HG03439 (cell line): ENCODE results near the gene EID2B.

Experiments used
- ATAC-seq: cut with Tn5 transposase; IDR thresholded peaks from one replicate; pipeline ENCODE4 v1.9.1; 2021; ENCODE audit warnings: mild to moderate bottlenecking, moderate library complexity; ENCODE audit not compliant: unreplicated experiment

EID2B gene

DNA sequence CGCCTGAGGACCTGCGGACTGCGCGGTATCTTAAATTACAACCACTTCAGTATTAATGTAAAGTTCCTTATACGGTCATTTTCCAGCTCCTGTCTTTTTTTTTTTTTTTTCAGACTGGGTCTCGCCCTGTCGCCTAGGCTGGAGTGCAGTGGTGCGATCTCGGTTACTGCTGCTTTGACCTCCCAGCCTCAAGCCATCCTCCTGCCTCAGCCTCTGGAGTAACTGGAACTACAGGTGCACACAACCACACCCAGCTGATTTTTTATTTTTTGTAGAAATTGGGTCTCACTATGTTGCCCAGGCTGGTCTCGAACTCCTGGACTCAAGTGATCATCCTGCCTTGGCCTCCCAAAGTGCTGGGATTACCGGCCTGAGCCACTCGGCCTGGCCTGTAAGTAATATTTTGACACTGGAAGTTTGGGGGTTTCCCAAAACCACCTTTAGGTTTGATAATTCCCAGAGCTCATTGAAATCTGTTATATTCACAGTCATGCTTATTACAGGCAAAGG is 406 bp upstream of the EID2B start:
- ATAC-seq = peak; percentile 2

DNA sequence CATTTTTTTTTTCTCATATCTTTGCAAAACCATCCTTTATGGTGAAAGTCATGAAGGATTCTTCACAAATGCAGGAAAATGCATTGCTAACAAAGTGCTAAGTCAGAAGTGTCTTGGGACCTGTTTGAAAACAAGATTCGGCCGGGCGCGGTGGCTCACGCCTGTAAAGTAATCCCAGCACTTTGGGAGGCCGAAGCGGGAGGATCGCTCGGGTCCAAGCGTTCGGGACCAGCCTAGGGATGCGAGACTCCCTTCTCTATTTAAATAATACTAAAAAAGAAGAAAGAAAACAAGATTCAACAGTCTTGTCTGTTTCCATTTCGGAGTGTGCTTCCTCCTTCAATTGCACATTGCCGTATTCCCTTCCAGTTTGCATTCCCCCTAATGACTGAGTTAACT is 819 bp downstream of the EID2B start:
- ATAC-seq = no peak

DNA sequence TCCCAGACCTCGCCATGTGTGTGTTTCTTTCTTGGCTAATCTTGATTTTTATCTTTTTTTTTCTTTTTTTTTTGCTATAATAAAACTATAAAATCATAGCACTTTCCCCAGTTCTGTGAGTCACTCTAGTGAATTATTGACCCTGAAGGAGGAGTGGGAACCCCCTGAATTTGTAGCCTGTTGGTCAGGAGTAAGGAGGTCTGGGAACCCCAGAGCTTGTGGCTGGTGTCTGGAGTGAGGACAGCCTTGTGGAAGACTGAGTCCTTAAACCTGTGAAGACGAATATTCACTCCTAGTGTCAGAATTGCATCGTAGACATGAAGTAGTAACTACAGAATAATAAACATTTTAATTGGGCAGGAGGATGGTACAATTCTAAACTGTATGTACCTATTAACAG is 7.4 kb downstream of the EID2B start:
- no peak for ATAC-seq

DNA sequence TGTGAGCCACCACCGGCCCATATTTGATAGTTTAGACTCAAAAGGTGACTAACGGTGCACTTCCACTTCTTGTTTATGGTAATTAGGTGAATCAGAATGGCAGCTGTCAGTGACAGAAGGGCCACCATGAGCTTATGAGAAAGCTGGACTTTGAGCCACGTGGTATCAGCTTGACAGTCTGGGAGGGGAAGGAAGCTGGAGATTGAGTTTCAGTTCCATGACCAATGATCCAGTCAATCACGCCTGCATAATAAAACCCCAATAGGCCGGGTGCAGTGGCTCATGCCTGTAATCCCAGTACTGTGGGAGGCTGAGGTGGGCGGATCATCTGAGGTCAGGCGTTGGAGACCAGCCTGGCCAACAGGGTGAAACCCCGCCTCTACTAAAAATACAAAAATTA is 8.2 kb downstream of the EID2B start:
- ATAC-seq = no peak

DNA sequence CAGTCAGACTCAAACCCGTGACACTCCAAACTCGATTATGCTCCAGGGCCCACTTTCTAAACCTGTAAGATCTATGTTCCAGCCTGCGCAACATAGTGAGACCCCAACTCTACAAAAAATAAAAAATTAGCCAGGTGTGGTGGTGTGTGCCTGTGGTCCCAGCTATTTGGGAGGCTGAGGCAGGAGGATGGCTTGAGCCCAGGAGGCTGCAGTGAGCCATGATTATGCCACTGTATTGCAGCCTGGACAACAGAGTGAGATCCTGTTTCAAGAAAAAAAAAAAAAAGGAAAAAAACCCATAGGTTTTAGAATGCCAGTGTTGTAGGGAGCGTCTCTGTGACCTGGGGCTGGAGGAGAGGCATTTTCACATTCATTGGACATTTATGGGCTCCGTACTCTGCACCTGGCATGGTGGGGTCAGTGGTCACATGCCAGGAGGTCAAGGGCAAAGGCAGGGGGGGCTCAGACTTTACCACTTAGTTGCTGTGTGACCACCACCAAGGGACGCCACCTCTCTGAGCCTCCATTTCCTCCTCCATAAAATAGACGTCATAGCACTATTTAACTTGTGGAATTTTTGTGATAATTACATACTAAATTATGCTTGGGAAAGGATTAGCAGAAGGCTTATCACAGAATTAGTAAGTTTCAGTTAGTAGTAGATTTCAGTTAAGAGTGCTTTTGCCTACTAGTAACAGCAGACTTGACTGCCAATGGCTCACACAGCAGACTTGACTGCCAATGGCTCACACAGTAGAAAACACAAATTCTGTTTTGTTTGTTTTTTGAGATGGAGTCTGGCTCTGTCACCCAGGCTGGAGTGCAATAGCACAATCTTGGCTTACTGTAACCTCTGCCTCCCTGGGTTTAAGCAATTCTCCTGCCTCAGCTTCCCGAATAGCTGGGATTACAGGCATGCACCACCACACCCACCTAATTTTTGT is 11.8 kb downstream of the EID2B start:
- ATAC-seq = no peak

DNA sequence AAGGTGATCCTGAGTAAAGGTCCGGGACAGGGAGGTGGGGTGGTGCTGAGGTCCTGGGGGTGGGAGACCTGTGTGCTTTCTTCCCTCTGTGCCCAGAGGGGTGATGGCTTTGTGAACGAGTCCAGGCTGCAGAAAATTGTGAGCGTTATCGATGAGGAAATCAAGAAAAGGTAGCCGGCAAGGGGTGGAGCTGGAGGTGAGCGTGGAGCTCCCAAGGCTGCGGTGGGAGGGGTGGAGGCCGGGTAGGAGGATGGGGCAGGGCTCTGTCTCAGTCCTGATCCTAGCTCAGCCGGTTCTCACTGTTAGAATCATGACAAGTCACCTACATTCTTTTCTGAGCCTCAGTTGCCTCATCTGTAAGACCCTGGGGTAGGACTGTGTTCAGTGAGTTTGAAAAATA is 13.7 kb downstream of the EID2B start:
- no peak for ATAC-seq

DNA sequence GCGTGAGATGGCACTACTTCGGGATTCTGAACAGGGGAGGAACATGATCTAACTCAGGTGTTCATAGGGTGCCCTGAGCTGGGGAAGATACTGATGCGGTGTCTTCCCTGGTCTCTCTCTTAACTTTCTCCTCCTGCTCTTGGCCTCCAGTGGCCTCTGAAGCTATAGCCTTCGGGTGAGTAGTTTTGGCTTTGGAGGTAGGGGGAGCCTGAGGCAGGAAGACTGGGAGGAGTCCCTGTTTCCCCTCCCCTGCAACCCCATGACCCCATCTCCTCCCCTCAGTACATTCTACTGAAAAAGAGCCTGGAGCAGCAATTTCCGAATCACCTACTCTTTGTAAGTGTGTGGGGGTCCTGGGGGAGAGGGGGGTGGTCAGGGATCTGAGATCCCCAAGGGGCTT is 14.2 kb downstream of the EID2B start:
- no peak for ATAC-seq

DNA sequence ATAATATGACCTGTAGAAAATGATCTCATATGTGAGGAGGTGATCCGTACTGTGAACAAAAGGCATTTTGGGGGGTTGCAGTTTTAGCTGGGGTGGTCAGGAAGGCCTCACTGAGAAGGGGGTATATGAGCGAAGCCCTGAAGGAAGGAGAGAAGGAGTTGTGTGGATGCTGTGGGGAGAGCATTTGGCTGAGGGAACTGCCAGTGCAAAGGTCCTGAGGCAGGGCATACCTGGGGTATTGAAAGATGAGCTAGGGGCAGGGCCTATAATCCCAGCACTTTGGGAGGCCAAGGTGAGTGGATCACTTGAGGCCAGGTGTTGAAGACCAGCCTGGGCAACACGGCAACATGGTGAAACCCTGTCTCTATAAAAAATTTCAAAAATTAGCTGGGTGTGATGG is 15.2 kb downstream of the EID2B start:
- no peak for ATAC-seq

DNA sequence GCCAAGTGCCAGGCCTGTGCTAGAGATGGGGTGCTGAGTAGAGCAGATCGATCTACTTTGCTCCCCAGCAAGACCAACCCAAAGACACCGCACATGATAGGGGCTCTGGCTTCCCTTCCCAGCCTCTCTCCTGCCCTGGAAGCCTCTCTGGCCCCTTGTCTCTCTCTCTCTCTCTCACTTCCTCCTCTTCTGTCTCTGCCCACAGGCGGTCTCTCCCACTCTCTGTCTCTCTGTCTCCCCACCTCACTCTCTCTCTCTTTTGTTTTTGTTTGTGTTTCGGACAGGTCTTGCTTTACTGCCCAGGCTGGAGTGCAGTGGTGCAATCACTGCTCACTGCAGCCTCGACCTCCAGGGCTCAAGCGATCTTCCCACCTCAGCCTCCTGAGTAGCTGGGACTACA is 16.4 kb downstream of the EID2B start:
- ATAC-seq = no peak

DNA sequence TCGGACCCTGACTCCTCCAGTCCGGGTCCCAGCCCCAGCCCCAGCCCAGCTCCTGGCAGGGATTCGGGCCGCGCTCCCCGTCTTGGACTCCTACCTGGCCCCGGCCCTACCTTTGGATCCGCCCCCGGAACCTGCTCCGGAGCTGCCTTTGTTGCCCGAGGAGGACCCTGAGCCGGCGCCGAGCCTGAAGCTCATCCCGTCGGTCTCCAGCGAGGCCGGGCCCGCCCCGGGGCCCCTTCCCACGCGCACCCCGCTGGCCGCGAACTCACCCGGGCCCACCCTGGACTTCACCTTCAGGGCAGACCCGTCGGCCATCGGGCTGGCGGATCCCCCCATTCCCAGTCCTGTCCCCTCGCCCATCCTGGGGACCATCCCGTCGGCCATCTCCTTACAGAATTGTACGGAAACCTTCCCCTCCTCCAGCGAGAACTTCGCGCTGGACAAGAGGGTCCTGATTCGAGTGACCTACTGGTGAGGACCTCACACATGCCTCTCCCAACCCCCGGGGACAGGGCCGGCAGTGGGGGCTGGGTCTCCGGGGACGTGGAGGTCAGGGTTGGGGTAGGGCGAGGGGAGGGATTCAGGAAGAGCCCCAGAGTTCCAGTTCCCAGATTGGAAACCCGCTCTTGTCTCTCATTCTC is 17.0 kb downstream of the EID2B start:
- no peak for ATAC-seq

DNA sequence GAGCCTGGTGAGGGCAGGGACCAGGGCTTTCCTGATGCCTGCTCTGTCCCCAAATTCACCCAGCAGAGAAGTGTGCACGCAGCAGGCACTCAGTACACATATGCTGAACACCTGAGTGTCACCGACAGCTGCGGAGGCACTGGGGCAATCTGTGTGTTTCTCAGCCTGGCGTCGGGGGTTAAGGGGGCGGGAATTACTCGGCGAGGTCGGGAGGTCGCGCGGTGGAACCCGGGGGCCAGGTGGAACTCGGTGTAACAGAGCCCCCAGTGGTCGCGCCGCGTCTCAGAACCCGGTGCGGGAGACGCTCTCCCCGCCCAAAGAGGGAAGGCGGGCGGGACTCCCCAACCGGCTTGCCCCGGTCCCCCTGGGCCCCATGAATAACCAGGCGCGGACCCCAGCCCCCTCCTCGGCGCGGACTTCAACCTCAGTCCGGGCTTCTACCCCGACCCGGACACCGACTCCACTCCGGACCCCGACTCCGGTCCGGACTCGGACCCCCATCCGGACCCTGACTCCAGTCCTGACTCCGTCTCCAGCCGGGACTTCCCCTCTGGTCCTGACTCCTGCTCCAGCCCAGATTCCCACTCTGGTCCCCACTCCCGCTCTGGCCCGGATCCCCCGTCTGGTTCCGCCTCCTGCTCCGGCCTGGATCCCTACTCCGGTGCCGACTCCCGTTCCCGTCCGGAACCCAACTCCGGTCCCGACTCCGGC is 17.7 kb downstream of the EID2B start, which contains the start of gene SELENOV:
TSS of gene SELENOV (plus strand) at position 300 of the 711 bp plus-strand sequence. CDS start at position 374, 74 bp downstream.
- ATAC-seq = no peak

DNA sequence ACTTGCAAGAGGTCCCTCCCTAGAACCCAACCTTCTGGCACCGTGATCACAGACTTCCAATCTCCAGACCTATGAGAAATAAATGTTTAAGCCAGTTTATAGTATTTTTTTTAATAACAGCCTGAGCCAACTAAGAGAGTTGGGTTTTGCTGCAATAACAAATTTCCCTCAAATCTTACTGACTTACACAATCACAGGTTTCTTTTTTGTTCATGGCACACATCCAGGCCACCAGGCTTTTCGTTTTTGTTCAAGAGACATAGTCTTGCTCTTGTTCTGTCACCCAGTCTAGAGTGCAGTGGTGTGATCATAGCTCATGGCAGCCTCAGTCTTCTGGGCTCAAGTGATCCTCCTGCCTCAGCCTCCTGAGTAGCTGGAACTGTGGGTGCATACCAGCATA is 19.7 kb downstream of the EID2B start:
- ATAC-seq = no peak

DNA sequence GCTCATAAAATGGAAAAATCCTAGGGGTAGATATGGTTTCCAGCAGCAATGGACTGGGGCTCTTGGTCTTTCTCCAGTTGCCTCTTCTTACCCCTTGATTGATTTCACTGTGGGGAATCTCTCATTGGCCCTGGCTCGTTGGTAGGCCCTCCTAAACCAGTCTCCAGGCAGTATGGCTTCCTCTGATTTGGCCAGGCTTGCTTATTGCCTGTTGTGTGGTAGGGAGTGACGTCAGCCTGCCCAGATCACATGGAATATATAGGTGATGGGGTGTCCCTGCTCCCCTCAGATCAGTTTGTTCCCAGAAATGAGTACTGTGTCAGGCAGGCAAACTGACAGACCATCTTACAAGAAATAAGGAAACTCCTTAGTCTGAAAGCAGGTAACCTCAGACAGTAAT is 23.4 kb downstream of the EID2B start:
- ATAC-seq = no peak

DNA sequence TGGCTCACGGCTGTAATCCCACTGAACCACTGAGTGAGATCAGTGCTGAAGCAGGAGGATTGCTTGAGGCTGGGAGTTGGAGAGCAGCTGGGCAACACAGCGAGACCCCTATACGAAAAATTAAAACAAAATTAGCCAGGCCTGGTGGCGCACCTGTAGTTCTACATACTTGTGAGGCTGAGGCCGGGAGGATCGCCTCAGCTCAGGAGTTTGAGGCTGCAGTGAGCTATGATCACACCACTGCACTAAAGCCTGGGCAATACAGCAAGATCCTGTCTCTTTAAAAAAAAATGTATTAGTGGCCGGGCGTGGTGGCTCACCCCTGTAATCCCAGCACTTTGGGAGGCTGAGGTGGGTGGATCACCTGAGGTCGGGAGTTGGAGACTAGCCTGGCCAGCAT is 24.0 kb downstream of the EID2B start:
- no peak for ATAC-seq

DNA sequence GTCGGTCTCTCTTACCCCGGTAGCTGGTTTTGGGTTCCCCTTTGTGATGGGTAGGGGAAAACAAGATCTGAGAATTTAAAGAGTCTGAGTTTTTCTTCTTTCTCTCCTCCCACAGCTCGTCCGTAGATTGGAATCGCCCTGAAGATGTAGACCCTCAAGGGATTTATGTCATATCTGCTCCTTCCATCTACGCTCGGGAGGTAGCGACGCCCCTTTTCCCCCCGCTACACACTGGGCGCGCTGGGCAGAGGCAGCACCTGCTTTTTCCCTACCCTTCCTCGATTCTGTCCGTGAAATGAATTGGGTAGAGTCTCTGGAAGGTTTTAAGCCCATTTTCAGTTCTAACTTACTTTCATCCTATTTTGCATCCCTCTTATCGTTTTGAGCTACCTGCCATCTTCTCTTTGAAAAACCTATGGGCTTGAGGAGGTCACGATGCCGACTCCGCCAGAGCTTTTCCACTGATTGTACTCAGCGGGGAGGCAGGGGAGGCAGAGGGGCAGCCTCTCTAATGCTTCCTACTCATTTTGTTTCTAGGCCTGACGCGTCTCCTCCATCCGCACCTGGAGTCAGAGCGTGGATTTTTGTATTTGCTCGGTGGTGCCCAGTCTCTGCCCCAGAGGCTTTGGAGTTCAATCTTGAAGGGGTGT is 24.8 kb downstream of the EID2B start:
- ATAC-seq = no peak

DNA sequence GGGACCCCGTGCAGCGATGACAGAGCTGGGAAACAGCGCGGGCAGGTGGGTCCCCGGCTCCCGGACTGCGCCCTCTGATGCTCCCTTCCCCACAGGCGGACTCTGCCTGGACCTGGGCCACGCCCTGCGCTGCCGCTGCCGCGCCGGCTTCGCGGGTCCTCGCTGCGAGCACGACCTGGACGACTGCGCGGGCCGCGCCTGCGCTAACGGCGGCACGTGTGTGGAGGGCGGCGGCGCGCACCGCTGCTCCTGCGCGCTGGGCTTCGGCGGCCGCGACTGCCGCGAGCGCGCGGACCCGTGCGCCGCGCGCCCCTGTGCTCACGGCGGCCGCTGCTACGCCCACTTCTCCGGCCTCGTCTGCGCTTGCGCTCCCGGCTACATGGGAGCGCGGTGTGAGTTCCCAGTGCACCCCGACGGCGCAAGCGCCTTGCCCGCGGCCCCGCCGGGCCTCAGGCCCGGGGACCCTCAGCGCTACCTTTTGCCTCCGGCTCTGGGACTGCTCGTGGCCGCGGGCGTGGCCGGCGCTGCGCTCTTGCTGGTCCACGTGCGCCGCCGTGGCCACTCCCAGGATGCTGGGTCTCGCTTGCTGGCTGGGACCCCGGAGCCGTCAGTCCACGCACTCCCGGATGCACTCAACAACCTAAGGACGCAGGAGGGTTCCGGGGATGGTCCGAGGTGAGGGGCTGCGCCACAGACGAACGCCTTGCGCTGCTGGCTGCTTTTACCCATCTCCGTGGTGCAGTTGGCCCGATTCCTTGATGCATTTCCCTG is 25.5 kb downstream of the EID2B start:
- peak; percentile 58 for ATAC-seq

DNA sequence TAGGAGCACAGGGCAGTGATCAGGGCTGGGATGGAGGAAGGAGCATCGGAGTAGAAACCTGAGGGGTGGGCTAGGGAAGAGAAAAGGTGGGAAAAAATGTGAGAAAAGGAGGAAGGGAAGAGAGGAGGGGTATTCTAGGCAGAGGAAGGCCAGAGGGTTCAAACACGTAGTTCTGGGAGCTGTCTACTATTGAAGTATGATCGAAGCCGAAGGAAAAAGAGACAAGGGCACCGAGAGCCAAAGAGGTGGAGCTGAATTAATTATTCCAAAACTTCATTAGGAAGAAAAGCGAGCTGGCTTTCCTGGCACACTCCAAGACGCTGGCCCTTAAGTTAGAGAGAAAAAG is 26.1 kb downstream of the EID2B start:
- no peak for ATAC-seq

DNA sequence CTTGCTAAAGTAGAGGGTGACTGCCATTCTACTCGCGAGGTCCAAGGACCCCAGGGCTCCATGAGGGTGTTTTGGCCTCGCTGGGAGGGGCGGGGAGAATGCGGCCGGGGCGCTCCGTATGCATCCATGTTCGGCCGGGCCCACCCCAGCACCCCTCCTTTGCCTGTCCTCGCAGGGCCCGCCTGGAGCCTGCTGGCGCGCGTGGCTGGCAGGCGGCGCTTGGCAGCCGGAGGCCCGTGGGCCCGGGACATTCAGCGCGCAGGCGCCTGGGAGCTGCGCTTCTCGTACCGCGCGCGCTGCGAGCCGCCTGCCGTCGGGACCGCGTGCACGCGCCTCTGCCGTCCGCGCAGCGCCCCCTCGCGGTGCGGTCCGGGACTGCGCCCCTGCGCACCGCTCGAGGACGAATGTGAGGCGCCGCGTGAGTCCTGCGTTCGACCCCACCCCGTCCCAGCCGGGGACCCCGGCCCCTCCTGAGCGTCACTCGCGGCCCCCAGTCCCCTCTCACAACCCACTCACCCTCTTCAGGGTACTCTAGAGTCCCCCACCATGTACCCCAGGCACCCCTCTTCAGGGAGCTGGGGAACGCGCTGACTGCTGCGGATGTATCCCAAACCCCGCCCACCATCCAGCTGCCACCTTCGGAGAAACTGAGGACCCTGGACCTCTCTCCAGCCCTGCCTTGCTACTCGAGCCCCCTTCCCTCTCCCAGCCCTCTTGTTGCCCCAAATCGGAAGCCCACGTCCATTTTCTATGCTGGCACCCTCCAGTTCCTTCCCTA is 29.8 kb downstream of the EID2B start:
- ATAC-seq = no peak

DNA sequence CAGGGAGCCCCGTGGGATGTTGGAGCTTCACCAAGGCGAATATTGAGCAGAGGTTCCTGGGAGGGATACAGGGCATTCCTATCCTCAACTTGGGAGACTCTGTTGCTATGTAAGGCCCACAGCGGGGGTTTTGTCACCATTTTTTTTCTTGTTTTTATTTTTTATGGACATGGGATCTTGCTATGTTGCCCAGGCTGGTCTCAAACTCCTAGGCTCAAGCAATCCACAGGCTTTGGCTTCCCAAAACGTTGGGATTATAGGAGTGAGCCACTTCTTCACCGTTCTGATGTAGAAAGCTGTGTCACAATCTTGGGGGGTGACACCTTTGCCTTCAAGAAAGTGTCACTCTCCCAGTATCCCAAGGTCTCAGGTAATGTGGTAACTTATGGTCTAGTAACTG is 31.3 kb downstream of the EID2B start:
- no peak for ATAC-seq

DNA sequence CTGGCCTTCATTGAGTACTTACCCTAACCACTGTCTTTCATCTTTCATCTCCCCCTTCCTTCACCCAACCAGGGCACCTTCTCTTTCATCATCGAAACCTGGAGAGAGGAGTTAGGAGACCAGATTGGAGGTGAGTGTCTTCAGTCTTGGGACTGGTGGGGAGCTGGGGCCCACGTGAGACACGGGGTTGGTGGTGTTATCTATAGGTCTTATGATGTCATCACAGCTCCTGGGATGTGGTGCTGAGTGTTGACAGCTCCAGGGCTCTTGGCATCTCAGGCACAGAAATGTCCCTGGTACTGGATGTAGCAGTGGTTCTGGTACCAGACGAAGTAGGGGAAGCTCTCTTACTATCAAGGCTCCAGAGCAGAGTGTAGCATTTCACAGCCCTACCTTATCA is 32.1 kb downstream of the EID2B start:
- no peak for ATAC-seq
